GM19043 (cell line): ENCODE measurements around the gene DSP.

Experiments
- ATAC-seq: cut with Tn5 transposase; IDR thresholded peaks from one replicate; pipeline ENCODE4 v1.9.1; 2021; ENCODE audit warnings: low read depth; ENCODE audit not compliant: unreplicated experiment

Gene DSP

GRCh38 chr6:7559651-7560385 is 18.3 kb downstream of the DSP start:
- no peak for ATAC-seq

DNA sequence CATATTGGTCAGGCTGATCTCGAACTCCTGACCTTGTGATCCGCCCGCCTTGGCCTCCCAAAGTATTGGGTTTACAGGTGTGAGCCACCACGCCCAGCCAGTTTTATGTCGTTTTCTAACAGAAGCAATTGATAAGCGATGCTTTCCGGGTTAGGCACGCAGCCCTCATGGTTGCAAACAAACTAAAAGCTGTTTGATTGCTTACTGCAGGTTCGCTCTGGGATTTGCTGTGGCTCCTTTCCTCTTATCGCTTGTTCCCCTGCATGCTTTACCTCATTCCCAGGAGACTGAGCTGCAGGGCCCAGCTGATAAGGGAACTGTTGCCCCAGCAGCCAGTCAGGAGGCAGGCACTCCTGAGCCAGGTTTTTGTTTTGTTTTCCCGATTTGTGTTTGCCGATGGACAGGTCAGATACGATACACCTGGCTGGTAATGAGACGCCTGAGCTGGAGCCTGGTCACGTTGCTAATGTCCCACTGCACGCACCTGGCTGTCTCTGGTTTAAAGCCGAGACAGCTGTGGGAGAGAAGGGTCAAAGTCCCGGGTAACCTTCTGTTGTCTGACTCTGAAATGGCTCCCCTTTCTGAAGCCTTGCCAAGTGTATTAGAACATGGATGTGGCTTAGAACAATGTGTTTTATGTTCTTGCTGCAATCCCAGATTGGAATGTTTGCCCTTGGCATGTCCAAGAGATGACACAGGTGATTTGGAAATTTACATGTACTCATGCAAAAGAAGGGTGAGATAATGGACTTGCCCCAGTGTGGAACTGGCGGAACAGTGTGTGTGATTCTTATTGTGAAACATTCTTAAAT is 19.9 kb downstream of the DSP start:
- no peak for ATAC-seq

DNA sequence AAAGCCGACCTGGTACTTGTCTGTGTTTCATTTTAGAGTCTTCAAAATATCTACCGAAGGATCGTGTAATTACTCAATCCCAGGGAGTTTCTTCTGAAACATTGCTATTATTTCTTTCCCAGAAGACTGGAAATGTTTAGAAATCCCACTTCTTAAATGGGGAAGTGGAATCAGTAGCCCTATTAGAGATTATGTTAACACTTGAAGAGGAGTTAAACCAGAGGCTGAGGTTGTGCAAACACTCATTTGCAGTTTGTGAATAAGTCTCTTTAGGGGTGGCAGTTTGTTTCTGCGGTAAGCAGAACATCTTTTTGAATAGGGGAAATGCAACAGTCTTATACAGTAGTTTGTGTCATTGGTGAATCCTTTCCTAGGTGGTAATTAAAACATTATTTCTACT is 21.3 kb downstream of the DSP start:
- no peak for ATAC-seq

- ATAC-seq: no peak
Measured at GRCh38 chr6:7566107-7566506, 24.6 kb downstream of the DSP start.

DNA sequence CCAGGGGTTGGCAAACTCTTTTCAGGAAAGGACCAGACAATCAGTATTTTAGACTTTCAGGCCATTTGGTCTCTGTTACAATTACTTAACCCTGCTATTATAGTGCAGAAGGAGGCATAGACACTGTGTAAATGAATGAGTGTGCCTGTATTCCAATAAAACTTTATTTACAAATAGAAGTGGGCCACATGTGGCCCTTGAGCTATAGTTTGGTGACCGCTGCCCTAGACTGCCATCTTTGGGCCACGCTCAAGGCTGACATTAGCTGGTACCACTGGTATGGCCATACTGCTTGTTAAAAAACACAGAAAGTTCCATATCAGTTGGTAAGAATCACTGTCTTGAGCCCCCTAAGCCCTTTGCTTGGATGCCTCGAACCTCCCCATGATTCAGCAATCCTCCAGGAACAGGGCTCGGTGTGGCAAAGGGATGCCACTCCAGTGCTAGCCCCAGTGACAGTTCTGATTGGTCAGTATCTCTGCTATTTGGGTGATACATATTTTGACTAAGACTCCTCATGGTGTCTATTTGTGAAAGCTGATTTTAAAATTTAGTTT is 25.2 kb downstream of the DSP start:
- no peak for ATAC-seq

DNA sequence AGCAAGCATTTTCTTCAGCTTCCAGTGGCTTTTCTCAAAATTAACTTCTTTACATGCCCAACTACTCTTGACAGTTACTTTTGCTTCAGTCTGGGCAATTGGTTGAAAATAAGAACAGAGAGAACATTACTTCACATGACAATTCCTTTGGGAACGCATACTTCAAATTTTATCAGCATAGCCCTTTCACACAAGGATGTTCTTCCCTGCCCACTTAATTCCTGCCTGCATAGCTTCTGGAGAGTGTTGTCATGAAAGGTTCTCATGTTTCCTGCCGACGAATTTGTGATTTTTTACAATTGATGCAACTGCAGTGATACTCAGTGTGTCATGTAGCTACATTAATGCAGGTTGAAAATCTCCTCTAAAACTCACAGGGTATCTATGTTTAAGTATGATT is 26.6 kb downstream of the DSP start:
- ATAC-seq: no peak

GRCh38 chr6:7569082-7569481 is 27.6 kb downstream of the DSP start:
- no peak for ATAC-seq

- ATAC-seq: no peak
Measured at GRCh38 chr6:7572213-7572943, 30.9 kb downstream of the DSP start.

DNA sequence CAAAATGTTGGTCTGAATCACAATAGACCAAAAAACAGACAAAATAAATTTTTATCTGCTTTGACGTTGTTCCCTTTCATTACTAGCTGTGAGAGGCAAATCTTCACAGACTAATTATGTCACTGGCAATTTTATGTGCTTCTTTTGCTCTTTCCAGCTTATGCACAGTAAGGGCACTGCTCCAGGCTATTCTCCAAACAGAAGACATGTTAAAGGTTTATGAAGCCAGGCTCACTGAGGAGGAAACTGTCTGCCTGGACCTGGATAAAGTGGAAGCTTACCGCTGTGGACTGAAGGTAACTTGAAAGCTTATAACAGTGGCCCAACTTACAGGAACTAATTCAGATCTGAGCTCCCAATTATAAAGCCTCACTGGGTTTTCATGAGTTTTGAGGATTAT is 33.0 kb downstream of the DSP start:
- no peak for ATAC-seq

- ATAC-seq: no peak
Measured at GRCh38 chr6:7578516-7578915, 37.0 kb downstream of the DSP start.

DNA sequence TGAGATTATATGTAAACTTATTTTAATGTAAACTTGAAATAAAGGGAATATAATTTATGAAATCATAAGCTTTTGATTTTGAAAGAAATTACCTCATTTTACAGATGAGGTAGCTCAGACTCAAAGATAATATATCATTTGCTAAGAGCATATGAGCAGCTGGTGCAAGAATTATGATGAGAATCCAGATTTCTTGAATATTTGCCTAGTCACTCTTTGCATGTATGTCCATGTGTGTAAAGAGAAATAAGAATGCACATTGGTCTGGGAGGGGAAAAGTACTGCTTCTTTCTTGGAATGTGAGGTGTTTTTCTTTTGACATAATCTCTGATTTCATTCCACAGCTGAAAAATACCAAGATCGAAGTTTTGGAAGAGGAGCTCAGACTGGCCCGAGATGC is 37.5 kb downstream of the DSP start:
- ATAC-seq: no peak

DNA sequence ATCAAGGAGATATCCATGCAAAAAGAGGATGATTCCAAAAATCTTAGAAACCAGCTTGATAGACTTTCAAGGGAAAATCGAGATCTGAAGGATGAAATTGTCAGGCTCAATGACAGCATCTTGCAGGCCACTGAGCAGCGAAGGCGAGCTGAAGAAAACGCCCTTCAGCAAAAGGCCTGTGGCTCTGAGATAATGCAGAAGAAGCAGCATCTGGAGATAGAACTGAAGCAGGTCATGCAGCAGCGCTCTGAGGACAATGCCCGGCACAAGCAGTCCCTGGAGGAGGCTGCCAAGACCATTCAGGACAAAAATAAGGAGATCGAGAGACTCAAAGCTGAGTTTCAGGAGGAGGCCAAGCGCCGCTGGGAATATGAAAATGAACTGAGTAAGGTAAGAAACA is 38.4 kb downstream of the DSP start:
- ATAC-seq: no peak

- no peak for ATAC-seq
Measured at GRCh38 chr6:7580537-7580926, 39.1 kb downstream of the DSP start.

GRCh38 chr6:7580927-7581618 is 39.6 kb downstream of the DSP start:
- no peak for ATAC-seq

GRCh38 chr6:7585287-7585930 is 43.9 kb downstream of the DSP start:
- ATAC-seq: no peak

GRCh38 chr6:7587631-7588100 is 46.2 kb downstream of the DSP start:
- no peak for ATAC-seq

DNA sequence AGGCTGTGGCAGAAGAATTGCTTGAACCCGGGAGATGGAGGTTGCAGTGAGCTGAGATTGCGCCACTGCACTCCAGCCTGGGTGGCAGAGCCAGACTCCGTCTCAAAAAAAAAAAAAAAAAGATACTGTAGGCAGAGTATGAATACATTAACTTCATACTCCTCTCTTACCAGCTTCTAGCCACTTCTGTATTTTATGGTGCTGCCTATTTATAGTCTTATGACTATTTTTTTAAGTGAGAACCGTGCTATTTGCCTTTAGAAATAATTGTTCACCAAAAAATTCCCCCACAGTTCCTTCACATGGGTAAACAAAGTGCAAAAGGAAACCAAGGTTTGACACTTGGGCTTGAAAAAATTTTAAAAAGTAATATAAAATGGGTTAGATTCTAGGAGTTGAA is 47.0 kb downstream of the DSP start:
- ATAC-seq: no peak

DNA sequence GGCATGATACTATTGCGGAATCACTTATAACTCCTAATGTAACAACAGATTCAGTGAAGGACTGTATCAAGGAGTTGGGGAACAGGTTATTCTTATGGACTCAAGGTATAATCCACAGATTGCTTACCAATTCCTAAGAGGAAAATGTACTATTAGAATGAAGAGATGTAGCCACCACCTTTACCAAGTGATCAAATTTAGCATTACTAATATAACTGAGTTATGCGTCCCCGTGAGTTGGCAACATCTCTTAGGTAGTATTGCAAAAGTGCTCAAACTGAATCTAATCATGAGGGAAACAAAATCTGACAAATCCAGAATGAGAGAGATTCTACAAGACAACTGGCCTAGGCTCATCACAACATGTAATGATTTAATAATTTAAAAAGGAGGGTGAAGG is 47.8 kb downstream of the DSP start:
- no peak for ATAC-seq

DNA sequence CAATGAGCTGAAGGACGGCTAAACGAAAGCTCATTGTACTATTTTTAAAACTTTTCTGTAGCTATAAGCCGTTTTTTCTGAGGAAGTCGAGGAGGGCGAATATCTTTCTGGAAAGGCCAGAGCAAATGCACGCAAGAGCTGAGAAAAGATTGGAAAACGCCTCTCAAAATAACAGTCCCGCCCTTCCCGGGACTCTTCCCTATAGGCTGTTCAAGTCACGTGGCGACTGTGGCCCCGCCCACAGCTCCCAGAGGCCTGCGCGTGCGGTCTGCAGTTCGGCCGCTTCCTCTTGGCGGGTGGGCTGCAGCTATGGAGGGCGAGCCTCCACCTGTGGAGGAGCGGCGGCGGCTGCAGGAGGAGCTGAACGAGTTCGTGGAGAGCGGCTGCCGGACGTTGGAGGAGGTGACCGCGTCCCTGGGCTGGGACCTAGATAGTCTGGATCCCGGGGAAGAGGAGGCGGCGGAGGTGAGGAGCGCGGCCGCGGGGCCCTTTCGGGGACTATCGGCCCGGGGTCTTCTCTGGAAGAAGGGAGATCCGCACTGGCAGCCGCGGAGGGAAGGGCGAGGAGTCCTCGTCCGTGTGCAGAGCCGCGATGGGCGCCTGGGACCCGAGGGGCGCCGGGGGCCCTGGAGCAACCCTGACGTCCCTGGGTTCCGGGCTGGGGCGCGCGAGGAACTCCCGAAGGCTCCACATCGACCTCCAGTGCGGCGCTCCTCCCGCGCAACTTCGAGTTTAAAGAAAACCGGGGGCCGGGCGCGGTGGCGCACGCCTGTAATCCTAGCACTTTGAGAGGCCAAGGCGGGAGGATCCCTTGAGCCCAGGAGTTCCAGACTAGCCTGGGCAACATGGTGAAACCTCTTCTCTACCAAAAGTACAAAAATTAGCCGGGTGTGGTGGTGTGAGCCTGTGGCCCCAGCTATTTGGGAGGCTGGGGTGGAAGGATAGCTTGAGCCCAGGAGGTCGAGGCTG is 48.8 kb downstream of the DSP start, which contains the start of gene SNRNP48:
Gene SNRNP48 (plus strand): TSS at position 250 of the 969 bp plus-strand sequence. CDS start 60 bp downstream, at position 310.
- peak; percentile 98 for ATAC-seq
